Caco-2 (cell line): ENCODE data around the gene SALL3. TPM values are rescaled to one million over a fixed set of nuclear protein-coding genes. Genes with fewer than 3 reads are reported as not detected.

ENCODE experiments used
- BruUV-seq: library from RNA; stranded (reverse); fragments of 400-500 nt; replicated peaks from 2 replicates; lab custom pipeline; 2021; lab: Mats Ljungman, UMichigan
- CTCF ChIA-PET: fragments of 300-600 bp; sonication (Branson Sonifier 250); formaldehyde crosslinking; loops from one replicate; lab custom pipeline; 2022; ENCODE audit warnings: antibody characterized with exemption; lab: Charles Lee
- POLR2A ChIA-PET: fragments of 300-600 bp; sonication (Branson Sonifier 250); formaldehyde crosslinking; loops from one replicate; lab custom pipeline; 2022; ENCODE audit warnings: antibody characterized with exemption; lab: Charles Lee
- DNase-seq, 2 experiments: peaks; one replicate each; pipeline versions ENCODE4 v3.0.0 to v3.0.0-alpha.2; 2020 to 2022
- H3K27me3 ChIP-seq: replicated peaks from 2 replicates; pipeline ENCODE4 v1.6.0; 2011; ENCODE audit warnings: low read length; ENCODE audit not compliant: control insufficient read depth, insufficient read depth
- H3K36me3 ChIP-seq: 2 replicates; pipeline ENCODE4 v1.5.1; 2011; ENCODE audit warnings: low read length; ENCODE audit not compliant: control insufficient read depth, insufficient read depth
- H3K4me1 ChIP-seq: fragments of 250-450 bp; sonication (Bioruptor Pico); 2 replicates; pipeline ENCODE4 v1.5.1; 2020; ENCODE audit warnings: mild to moderate bottlenecking
- H3K4me3 ChIP-seq: 2 replicates; pipeline ENCODE4 v1.5.1; 2011; ENCODE audit warnings: low read depth, mild to moderate bottlenecking, control low read depth, low read length
- H3K9me3 ChIP-seq: fragments of 250-450 bp; sonication (Bioruptor Pico); 2 replicates; pipeline ENCODE4 v1.5.1; 2020; ENCODE audit warnings: mild to moderate bottlenecking, moderate library complexity
- H3K27ac Mint-ChIP-seq: one replicate; pipeline ENCODE4 v1.8.0; 2022; ENCODE audit warnings: mixed read lengths; ENCODE audit not compliant: unreplicated experiment
- H3K27me3 Mint-ChIP-seq: one replicate; pipeline ENCODE4 v1.8.0; 2022; ENCODE audit warnings: mixed read lengths; ENCODE audit not compliant: insufficient read depth, unreplicated experiment
- H3K36me3 Mint-ChIP-seq: one replicate; pipeline ENCODE4 v1.8.0; 2022; ENCODE audit warnings: mild to moderate bottlenecking, mixed read lengths; ENCODE audit not compliant: insufficient read depth, unreplicated experiment
- H3K4me1 Mint-ChIP-seq: one replicate; pipeline ENCODE4 v1.8.0; 2022; ENCODE audit warnings: low read depth, mixed read lengths; ENCODE audit not compliant: unreplicated experiment
- H3K4me3 Mint-ChIP-seq: one replicate; pipeline ENCODE4 v1.8.0; 2022; ENCODE audit warnings: mild to moderate bottlenecking, moderate library complexity, mixed read lengths; ENCODE audit not compliant: unreplicated experiment
- H3K9me3 Mint-ChIP-seq: one replicate; pipeline ENCODE4 v1.8.0; 2022; ENCODE audit warnings: mixed read lengths; ENCODE audit not compliant: unreplicated experiment
- intact Hi-C: fragments of 100-400 bp; cut with micrococcal nuclease; formaldehyde crosslinking; loops from one replicate; pipeline ENCODE4 v1.10.0; 2022; ENCODE audit not compliant: unreplicated experiment
- total RNA-seq: library from RNA; stranded (reverse); gene quantifications from 2 replicates; pipeline ENCODE4 v1.2.3, GENCODE V29; 2022
- TF ChIP-seq, protein P1 (sequence below), 2 experiments: fragments of 200-600 bp in 1 of 2; IDR thresholded peaks; 1 replicate in 1 of 2; 2 replicates in 1 of 2; pipeline versions ENCODE4 v1.5.1 to v1.8.0; 2011 to 2022; ENCODE audit warnings: antibody characterized with exemption in 1 of 2, control low read depth in 1 of 2, inconsistent platforms in 1 of 2, low read depth in 1 of 2, low read length in 1 of 2, mild to moderate bottlenecking in 1 of 2, moderate library complexity in 1 of 2; ENCODE audit not compliant: insufficient read depth in 1 of 2, severe bottlenecking in 1 of 2, unreplicated experiment in 1 of 2

Gene SALL3
- total RNA-seq, 1 experiment from 2014 or later: not detected

DNA sequence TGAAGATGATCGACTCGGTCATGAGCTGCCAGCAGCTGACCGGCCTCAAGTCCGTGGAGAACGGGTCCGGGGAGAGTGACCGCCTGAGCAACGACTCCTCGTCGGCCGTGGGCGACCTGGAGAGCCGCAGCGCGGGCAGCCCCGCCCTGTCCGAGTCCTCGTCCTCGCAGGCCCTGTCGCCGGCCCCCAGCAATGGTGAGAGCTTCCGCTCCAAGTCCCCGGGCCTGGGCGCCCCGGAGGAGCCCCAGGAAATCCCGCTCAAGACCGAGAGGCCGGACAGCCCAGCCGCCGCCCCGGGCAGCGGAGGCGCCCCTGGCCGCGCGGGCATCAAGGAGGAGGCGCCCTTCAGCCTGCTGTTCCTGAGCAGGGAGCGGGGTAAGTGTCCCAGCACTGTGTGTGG, 14.9 kb downstream of the SALL3 start:
- ChIA-PET POLR2A (no interaction called here), CTCF (no interaction called here)
- H3K36me3 Mint-ChIP-seq: no peaks in the 10 kb centered on the region
- TF ChIP-seq, protein P1, sequence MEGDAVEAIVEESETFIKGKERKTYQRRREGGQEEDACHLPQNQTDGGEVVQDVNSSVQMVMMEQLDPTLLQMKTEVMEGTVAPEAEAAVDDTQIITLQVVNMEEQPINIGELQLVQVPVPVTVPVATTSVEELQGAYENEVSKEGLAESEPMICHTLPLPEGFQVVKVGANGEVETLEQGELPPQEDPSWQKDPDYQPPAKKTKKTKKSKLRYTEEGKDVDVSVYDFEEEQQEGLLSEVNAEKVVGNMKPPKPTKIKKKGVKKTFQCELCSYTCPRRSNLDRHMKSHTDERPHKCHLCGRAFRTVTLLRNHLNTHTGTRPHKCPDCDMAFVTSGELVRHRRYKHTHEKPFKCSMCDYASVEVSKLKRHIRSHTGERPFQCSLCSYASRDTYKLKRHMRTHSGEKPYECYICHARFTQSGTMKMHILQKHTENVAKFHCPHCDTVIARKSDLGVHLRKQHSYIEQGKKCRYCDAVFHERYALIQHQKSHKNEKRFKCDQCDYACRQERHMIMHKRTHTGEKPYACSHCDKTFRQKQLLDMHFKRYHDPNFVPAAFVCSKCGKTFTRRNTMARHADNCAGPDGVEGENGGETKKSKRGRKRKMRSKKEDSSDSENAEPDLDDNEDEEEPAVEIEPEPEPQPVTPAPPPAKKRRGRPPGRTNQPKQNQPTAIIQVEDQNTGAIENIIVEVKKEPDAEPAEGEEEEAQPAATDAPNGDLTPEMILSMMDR (IDR thresholded peaks at IDR 0.05; ENCODE audit: insufficient read depth in 1 of 2, low read depth in 1 of 2, low read length in 1 of 2, severe bottlenecking in 1 of 2, unreplicated experiment in 1 of 2): no peak
- H3K27me3 ChIP-seq: no peaks in the 10 kb centered on the region
- H3K4me1 Mint-ChIP-seq: no peaks in the 10 kb centered on the region
- BruUV-seq: no TSS peak
- H3K4me1 ChIP-seq: no peaks in the 10 kb centered on the region
- no peaks in the 10 kb centered on the region for H3K9me3 Mint-ChIP-seq
- no peak overlapping the region for H3K4me3 Mint-ChIP-seq
- no peaks in the 10 kb centered on the region for H3K27me3 Mint-ChIP-seq
- H3K4me3 ChIP-seq: no peak overlapping the region
- intact Hi-C loops: no loop called here
- H3K27ac Mint-ChIP-seq: no peak overlapping the region
- DNase-seq: no peak
- H3K36me3 ChIP-seq: no peaks in the 10 kb centered on the region
- no peaks in the 10 kb centered on the region for H3K9me3 ChIP-seq

DNA sequence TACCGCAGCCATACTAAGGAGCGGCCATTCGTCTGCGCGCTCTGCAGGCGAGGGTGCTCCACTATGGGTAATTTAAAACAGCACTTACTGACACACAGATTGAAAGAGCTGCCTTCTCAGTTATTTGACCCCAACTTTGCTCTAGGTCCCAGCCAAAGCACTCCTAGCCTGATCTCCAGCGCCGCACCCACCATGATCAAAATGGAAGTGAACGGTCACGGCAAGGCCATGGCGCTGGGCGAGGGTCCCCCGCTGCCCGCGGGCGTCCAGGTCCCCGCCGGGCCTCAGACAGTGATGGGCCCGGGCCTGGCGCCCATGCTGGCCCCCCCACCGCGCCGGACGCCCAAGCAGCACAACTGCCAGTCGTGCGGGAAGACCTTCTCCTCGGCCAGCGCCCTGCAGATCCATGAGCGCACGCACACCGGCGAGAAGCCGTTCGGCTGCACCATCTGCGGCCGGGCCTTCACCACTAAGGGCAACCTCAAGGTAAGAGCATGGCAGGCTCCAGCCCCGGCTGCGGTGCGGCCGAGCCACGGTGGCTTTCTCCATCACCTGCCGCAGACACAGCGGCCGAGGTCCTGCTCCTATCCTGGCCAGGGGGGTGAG, 15.5 kb downstream of the SALL3 start:
- intact Hi-C loops: no loop called here
- Mint-ChIP-seq H3K27me3 (no peaks in the 10 kb centered on the region), H3K4me3 (no peak overlapping the region), H3K4me1 (no peaks in the 10 kb centered on the region), H3K9me3 (no peaks in the 10 kb centered on the region), H3K36me3 (no peaks in the 10 kb centered on the region), H3K27ac (no peak overlapping the region)
- TF ChIP-seq, protein P1 (IDR thresholded peaks at IDR 0.05; ENCODE audit: insufficient read depth in 1 of 2, low read depth in 1 of 2, low read length in 1 of 2, severe bottlenecking in 1 of 2, unreplicated experiment in 1 of 2): no peak
- Histone ChIP-seq H3K4me1 (no peaks in the 10 kb centered on the region), H3K36me3 (no peaks in the 10 kb centered on the region), H3K9me3 (no peaks in the 10 kb centered on the region), H3K27me3 (no peaks in the 10 kb centered on the region), H3K4me3 (no peak overlapping the region)
- no TSS peak for BruUV-seq
- POLR2A ChIA-PET: no interaction called here
- DNase-seq: no peak
- CTCF ChIA-PET: no interaction called here

DNA sequence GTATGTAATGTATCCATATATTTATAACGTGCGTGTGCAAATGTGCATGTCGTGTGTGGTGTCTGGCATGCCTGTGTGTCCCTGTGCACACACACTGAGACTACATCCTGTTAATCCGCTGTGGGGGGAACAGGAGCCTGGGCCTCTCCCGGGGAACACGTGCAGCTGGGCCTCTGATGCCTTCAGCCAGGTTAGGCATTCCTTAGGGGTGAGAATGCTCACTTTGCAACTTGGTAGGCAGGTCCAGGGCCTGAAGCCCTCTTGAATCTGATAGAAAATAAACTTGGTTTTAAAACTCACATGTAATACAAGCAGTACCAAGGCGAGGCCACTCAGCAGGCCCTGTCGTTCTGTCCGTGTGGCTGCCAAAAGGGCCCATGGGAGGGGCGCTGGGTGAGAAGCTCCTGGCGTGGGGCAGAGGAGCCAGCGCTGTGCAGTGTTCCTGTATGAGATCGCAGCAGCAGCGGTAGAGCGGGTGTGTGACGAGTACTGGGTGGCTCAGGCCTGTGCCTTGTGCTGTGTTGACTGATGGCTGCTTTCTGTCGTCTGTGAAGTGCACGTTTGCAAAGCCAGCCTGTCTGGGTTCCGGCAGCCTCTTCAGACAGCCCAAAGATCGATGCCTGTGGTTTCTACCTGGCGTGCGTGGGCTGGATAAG, 16.2 kb downstream of the SALL3 start:
- Mint-ChIP-seq H3K4me1 (no peaks in the 10 kb centered on the region), H3K4me3 (no peak overlapping the region), H3K9me3 (no peaks in the 10 kb centered on the region), H3K36me3 (no peaks in the 10 kb centered on the region), H3K27ac (no peak overlapping the region), H3K27me3 (no peaks in the 10 kb centered on the region)
- ChIA-PET CTCF (no interaction called here), POLR2A (no interaction called here)
- no peaks in the 10 kb centered on the region for H3K4me1 ChIP-seq
- TF ChIP-seq, protein P1 (IDR thresholded peaks at IDR 0.05; ENCODE audit: insufficient read depth in 1 of 2, low read depth in 1 of 2, low read length in 1 of 2, severe bottlenecking in 1 of 2, unreplicated experiment in 1 of 2): no peak
- no peaks in the 10 kb centered on the region for H3K9me3 ChIP-seq
- no peaks in the 10 kb centered on the region for H3K36me3 ChIP-seq
- no peaks in the 10 kb centered on the region for H3K27me3 ChIP-seq
- H3K4me3 ChIP-seq: no peak overlapping the region
- no peak for DNase-seq
- intact Hi-C loops: loop anchor here (2.0 kb wide), 1 partner anchor 21 kb away; no protein-coding TSS in a partner anchor
- no TSS peak for BruUV-seq
